MCF 10A (cell line): ENCODE data around the gene RFXANK. TPM values are rescaled to one million over a fixed set of nuclear protein-coding genes. Genes with fewer than 3 reads are reported as not detected.

Experiments used
- BruUV-seq: library from RNA; stranded (reverse); fragments of 400-500 nt; replicated peaks from 2 replicates; lab custom pipeline; 2021; lab: Mats Ljungman, UMichigan
- CTCF ChIA-PET: fragments of 300-600 bp; sonication (Branson Sonifier 250); formaldehyde crosslinking; extraction: SDS; loops from one replicate; lab custom pipeline; 2021; ENCODE audit warnings: antibody characterized with exemption, inconsistent platforms; lab: Yijun Ruan, JAX
- POLR2A ChIA-PET: fragments of 300-600, 350-650 bp; sonication (Branson Sonifier 250); formaldehyde crosslinking; extraction: SDS; loops from one replicate; lab custom pipeline; 2020; ENCODE audit warnings: antibody characterized with exemption, inconsistent platforms; lab: Yijun Ruan, JAX
- DNase-seq: peaks from one replicate; pipeline ENCODE4 v3.0.0-alpha.2; 2018; ENCODE audit not compliant: unreplicated experiment
- H3K27ac Mint-ChIP-seq: one replicate; pipeline ENCODE4 v1.8.0; 2022; ENCODE audit warnings: mild to moderate bottlenecking, low read depth, mixed read lengths; ENCODE audit not compliant: unreplicated experiment
- H3K27me3 Mint-ChIP-seq: one replicate; pipeline ENCODE4 v1.8.0; 2022; ENCODE audit warnings: mixed read lengths; ENCODE audit not compliant: insufficient read depth, unreplicated experiment
- H3K36me3 Mint-ChIP-seq: one replicate; pipeline ENCODE4 v1.8.0; 2022; ENCODE audit warnings: mild to moderate bottlenecking, moderate library complexity, mixed read lengths; ENCODE audit not compliant: insufficient read depth, unreplicated experiment
- H3K4me1 Mint-ChIP-seq: one replicate; pipeline ENCODE4 v1.8.0; 2022; ENCODE audit warnings: mixed read lengths; ENCODE audit not compliant: insufficient read depth, unreplicated experiment
- H3K4me3 Mint-ChIP-seq: one replicate; pipeline ENCODE4 v1.8.0; 2022; ENCODE audit warnings: mild to moderate bottlenecking, moderate library complexity, mixed read lengths; ENCODE audit not compliant: unreplicated experiment
- H3K9me3 Mint-ChIP-seq: one replicate; pipeline ENCODE4 v1.8.0; 2022; ENCODE audit warnings: mixed read lengths; ENCODE audit not compliant: unreplicated experiment
- CTCF ChIP-seq: fragments of 200-600 bp; IDR thresholded peaks from one replicate; pipeline ENCODE4 v1.8.0; 2022; ENCODE audit warnings: antibody characterized with exemption, mild to moderate bottlenecking; ENCODE audit not compliant: unreplicated experiment
- intact Hi-C: fragments of 100-400 bp; cut with micrococcal nuclease; formaldehyde crosslinking; loops from 2 replicates; pipeline ENCODE4 v1.14.1; 2022
- total RNA-seq: library from RNA; stranded (reverse); gene quantifications from 2 replicates; pipeline ENCODE4 v1.2.3, GENCODE V29; 2022

Gene RFXANK
- total RNA-seq, 1 experiment from 2014 or later, result 118 TPM

DNA sequence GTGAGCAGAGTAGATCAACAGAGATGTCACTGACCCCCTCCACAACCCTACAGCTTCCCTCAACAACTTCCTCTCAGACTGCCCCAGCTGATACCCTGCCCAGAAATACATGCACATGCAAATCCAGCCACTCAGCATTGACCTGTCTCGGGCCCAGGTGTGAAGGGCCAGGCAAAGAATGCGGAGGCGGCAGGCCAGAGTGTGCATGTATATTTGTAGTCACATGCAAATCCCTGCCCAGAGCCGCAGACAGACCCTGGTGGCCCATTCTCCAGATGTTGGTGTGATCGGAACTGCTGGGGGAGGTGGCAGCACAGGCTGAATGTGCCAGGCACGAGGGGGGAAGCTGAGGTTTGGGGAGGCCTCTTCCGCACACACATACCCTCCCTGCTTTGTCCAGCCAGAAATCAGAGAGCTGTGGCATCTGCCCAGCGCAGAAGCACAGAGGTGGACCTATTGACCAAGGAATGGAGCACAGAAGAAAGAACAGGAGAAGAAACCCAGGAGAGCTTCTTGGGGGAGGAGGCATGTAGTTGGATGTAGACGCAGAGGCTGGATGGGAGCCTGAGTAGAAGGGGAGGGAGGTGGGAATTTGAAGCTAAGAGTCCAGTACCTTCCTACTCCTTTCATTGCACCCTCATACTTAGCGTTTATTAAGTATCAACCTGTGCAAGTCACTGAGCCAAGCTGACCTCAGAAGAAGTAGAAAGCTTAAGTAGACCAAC, 36.4 kb upstream of the RFXANK start:
- intact Hi-C loops, result no loop called here
- no peaks in the 10 kb centered on the region for H3K4me1 Mint-ChIP-seq
- no TSS peak for BruUV-seq
- H3K36me3 Mint-ChIP-seq, result peaks cover 6% of the 10 kb centered on the region
- TF ChIP-seq CTCF, result no peak
- ChIA-PET CTCF (interaction anchor here (0.6 to 4.2 kb wide), 6 partner anchors 7 to 334 kb away, joined by 3 to 33 read pairs (median 4); no protein-coding TSS in a partner anchor), POLR2A (interaction anchor here (1.2 kb wide), 1 partner anchor 32 kb away, joined by 3 read pairs; no protein-coding TSS in a partner anchor)
- H3K9me3 Mint-ChIP-seq, result no peaks in the 10 kb centered on the region
- H3K27me3 Mint-ChIP-seq, result no peaks in the 10 kb centered on the region
- H3K27ac Mint-ChIP-seq, result no peak overlapping the region
- H3K4me3 Mint-ChIP-seq, result no peak overlapping the region
- DNase-seq, result no peak

DNA sequence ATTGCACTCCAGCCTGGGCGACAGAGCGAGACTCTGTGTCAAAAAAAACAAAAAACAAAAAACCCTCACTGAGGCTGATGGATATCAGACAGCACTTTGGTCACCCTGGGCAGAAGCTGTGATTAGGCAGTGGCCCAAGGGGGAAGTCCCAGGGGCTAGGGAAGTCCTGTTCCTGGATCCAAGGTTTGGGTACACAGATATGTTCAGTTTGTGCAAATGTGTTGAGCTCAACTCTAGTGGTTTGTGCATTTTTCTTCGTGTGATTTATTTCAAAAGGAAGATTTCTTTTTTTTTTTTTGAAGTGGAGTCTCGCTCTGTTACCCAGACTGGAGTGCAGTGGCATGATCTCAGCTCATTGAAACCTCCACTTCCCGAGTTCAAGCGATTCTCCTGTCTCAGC, 34.2 kb upstream of the RFXANK start:
- CTCF ChIA-PET, result interaction anchor here (1.0 to 4.2 kb wide), 4 partner anchors 12 to 34 kb away, joined by 3 to 33 read pairs (median 16); no protein-coding TSS in a partner anchor
- no peaks in the 10 kb centered on the region for H3K9me3 Mint-ChIP-seq
- no peaks in the 10 kb centered on the region for H3K27me3 Mint-ChIP-seq
- no peaks in the 10 kb centered on the region for H3K4me1 Mint-ChIP-seq
- DNase-seq, result no peak
- POLR2A ChIA-PET, result interaction anchor here (1.2 kb wide), 1 partner anchor 358 kb away, joined by 4 read pairs; the partner anchor contains the start of gene NDUFA13
- no TSS peak for BruUV-seq
- TF ChIP-seq CTCF, result no peak
- no peak overlapping the region for H3K27ac Mint-ChIP-seq
- H3K4me3 Mint-ChIP-seq, result no peak overlapping the region
- peaks cover 6% of the 10 kb centered on the region for H3K36me3 Mint-ChIP-seq
- intact Hi-C loops, result no loop called here

DNA sequence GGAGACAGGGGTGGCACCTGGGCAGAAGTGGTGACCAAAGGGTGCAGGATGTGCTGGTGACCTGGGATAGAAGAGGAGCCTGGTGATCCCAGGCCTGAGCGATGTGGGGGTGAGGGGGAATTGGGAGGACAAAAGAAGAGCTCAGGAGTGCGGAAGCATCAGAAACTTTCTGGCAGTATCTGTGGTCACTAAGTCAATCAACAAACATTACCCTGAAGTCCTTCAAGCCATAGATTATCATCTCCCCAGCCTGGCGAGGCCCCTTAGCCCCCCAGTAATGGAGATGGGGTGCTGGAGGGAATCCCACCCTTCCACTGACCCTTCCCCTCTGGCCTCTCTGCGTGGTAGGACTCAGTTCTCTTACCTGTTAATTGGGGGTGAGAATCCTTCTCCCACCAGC, 32.5 kb upstream of the RFXANK start:
- H3K27me3 Mint-ChIP-seq, result no peaks in the 10 kb centered on the region
- H3K27ac Mint-ChIP-seq, result no peak overlapping the region
- POLR2A ChIA-PET, result interaction anchor here (0.6 kb wide), 1 partner anchor 9 kb away, joined by 3 read pairs; no protein-coding TSS in a partner anchor
- BruUV-seq, result no TSS peak
- intact Hi-C loops, result no loop called here
- DNase-seq, result no peak
- H3K36me3 Mint-ChIP-seq, result peaks cover 6% of the 10 kb centered on the region
- TF ChIP-seq CTCF, result no peak
- H3K4me1 Mint-ChIP-seq, result no peaks in the 10 kb centered on the region
- H3K4me3 Mint-ChIP-seq, result no peak overlapping the region
- CTCF ChIA-PET, result interaction anchor here (0.6 to 4.2 kb wide), 3 partner anchors 13 to 15 kb away, joined by 3 to 25 read pairs (median 4); no protein-coding TSS in a partner anchor
- H3K9me3 Mint-ChIP-seq, result no peaks in the 10 kb centered on the region

DNA sequence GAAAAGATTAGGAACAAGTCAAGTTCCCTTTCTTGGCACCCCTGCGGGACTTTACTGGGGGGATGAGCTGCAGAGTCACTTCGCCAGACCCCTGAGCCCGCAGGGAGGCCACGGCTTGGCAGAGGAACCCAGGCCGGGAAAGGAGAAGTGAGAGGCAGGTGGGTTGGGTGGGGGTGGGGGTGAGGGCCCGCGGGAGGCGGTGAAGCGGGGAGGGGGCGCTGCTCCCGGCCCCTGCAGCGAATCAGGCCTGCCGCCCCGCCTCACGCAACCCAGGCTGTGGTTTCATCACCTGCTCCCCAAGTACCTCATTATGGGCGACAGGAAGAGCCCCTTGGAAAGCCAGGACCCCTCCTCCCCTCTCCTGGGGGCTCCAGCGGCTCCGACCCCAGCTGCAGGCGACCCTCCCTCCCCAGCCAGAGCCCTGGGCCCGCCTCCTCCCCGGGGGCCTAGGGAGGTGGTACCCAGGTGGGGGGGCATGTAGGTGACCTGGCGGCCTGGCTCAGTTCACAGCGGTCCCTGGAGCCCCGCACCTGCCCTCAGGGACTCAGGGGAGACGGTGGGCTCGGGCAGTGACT, 31.5 kb upstream of the RFXANK start:
- no peak overlapping the region for H3K4me3 Mint-ChIP-seq
- H3K27me3 Mint-ChIP-seq, result no peaks in the 10 kb centered on the region
- no peaks in the 10 kb centered on the region for H3K9me3 Mint-ChIP-seq
- H3K36me3 Mint-ChIP-seq, result peaks cover 6% of the 10 kb centered on the region
- ChIA-PET POLR2A (no interaction called here), CTCF (interaction anchor here (0.6 to 0.8 kb wide), 2 partner anchors 13 to 457 kb away, joined by 3 read pairs; no protein-coding TSS in a partner anchor)
- no peak overlapping the region for H3K27ac Mint-ChIP-seq
- H3K4me1 Mint-ChIP-seq, result no peaks in the 10 kb centered on the region
- no peak for DNase-seq
- no TSS peak for BruUV-seq
- intact Hi-C loops, result no loop called here
- TF ChIP-seq CTCF, result no peak
